HL-60 (cell line): ENCODE results near the gene SLC5A1.

Source experiments
- CTCF ChIP-seq: IDR thresholded peaks from one replicate; pipeline ENCODE4 v1.5.1; 2011; ENCODE audit warnings: low read length, control low read depth, inconsistent platforms; ENCODE audit not compliant: insufficient read depth
- GABPA ChIP-seq: IDR thresholded peaks from 2 replicates; pipeline ENCODE4 v1.6.1; 2012; ENCODE audit warnings: low read depth
- POLR2AphosphoS5 ChIP-seq: IDR thresholded peaks from 2 replicates; pipeline ENCODE4 v1.6.1; 2012; ENCODE audit warnings: low read depth
- SPI1 ChIP-seq: IDR thresholded peaks from 2 replicates; pipeline ENCODE4 v1.6.1; 2012; ENCODE audit warnings: low read depth, mild to moderate bottlenecking, borderline replicate concordance

- TF ChIP-seq POLR2AphosphoS5: no peak
- TF ChIP-seq SPI1: no peak
- no peak for TF ChIP-seq CTCF
- TF ChIP-seq GABPA: no peak
These were observed 54.0 kb downstream of the SLC5A1 start for GRCh38 chr22:32097018-32097417.
